WTC11 (cell line): ENCODE measurements around the gene MSI2. TPM values are rescaled to one million over a fixed set of nuclear protein-coding genes. Genes with fewer than 3 reads are reported as not detected.

ENCODE experiments used
- ATAC-seq: fragments of 200-7000 bp; cut with Tn5 transposase; 2 replicates; pipeline ENCODE4 v1.10.0; 2021; ENCODE audit warnings: mild to moderate bottlenecking, moderate library complexity
- CTCF ChIA-PET: fragments of 300-600 bp; sonication (Branson Sonifier 250); formaldehyde crosslinking; loops from one replicate; lab custom pipeline; 2021; ENCODE audit warnings: antibody characterized with exemption; lab: Charles Lee
- POLR2A ChIA-PET: fragments of 350-600 bp; sonication (Branson Sonifier 250); formaldehyde crosslinking; loops from one replicate; lab custom pipeline; 2021; ENCODE audit warnings: antibody characterized with exemption; lab: Charles Lee
- DNase-seq: peaks from one replicate; pipeline ENCODE4 v3.0.0; 2021; ENCODE audit warnings: low spot score
- H3K27ac Mint-ChIP-seq: 2 replicates; pipeline ENCODE4 v1.8.0; 2021; ENCODE audit warnings: mixed read lengths
- H3K27me3 Mint-ChIP-seq: 2 replicates; pipeline ENCODE4 v1.8.0; 2021; ENCODE audit warnings: low read depth, mild to moderate bottlenecking, moderate library complexity, mixed read lengths
- H3K36me3 Mint-ChIP-seq: 2 replicates; pipeline ENCODE4 v1.8.0; 2021; ENCODE audit warnings: mixed read lengths
- H3K4me1 Mint-ChIP-seq: 2 replicates; pipeline ENCODE4 v1.8.0; 2022; ENCODE audit warnings: mixed read lengths
- H3K4me3 Mint-ChIP-seq: 2 replicates; pipeline ENCODE4 v1.8.0; 2021; ENCODE audit warnings: mild to moderate bottlenecking, moderate library complexity, mixed read lengths
- H3K9me3 Mint-ChIP-seq: 2 replicates; pipeline ENCODE4 v1.8.0; 2021; ENCODE audit warnings: mixed read lengths
- CREB1 ChIP-seq: sonication (generic); formaldehyde crosslinking; IDR thresholded peaks from 2 replicates; pipeline ENCODE4 v1.8.0; 2023; ENCODE audit warnings: mild to moderate bottlenecking, missing genetic modification reagents
- GABPB1 ChIP-seq: sonication (generic); formaldehyde crosslinking; IDR thresholded peaks from 2 replicates; pipeline ENCODE4 v1.8.1; 2023; ENCODE audit warnings: mild to moderate bottlenecking, missing genetic modification reagents
- HMGA2 ChIP-seq: fragments of 250-450 bp; sonication (Bioruptor Pico); IDR thresholded peaks from 2 replicates; pipeline ENCODE4 v1.4.0; 2021; ENCODE audit warnings: mild to moderate bottlenecking, moderate library complexity
- NFYB ChIP-seq: sonication (generic); formaldehyde crosslinking; conservative IDR thresholded peaks from 2 replicates; pipeline ENCODE4 v1.8.0; 2022; ENCODE audit warnings: low read depth, missing genetic modification reagents
- ZNF121 ChIP-seq: sonication (generic); formaldehyde crosslinking; IDR thresholded peaks from 2 replicates; pipeline ENCODE4 v1.8.0; 2023; ENCODE audit warnings: missing genetic modification reagents
- ZNF416 ChIP-seq: fragments of 250-450 bp; sonication (Bioruptor Pico); IDR thresholded peaks from 2 replicates; pipeline ENCODE4 v1.9.0; 2021; ENCODE audit warnings: mild to moderate bottlenecking, inconsistent platforms
- total RNA-seq: library from RNA; stranded (reverse); gene quantifications from 3 replicates; pipeline ENCODE4 v1.2.3, GENCODE V29; 2021
- TF ChIP-seq, protein P1 (sequence below): sonication (generic); formaldehyde crosslinking; IDR thresholded peaks from 2 replicates; pipeline ENCODE4 v1.8.0; 2022; ENCODE audit warnings: mild to moderate bottlenecking, missing genetic modification reagents
- TF ChIP-seq, protein P2 (sequence below): sonication (generic); formaldehyde crosslinking; IDR thresholded peaks from 2 replicates; pipeline ENCODE4 v1.8.1; 2022; ENCODE audit warnings: low read depth, mild to moderate bottlenecking, moderate library complexity, missing genetic modification reagents, borderline replicate concordance
- TF ChIP-seq, protein P3 (sequence below): sonication (generic); formaldehyde crosslinking; conservative IDR thresholded peaks from 2 replicates; pipeline ENCODE4 v1.8.1; 2023; ENCODE audit warnings: mild to moderate bottlenecking, low read depth, missing genetic modification reagents, moderate library complexity
- TF ChIP-seq, protein P4 (sequence below): sonication (generic); formaldehyde crosslinking; IDR thresholded peaks from 2 replicates; pipeline ENCODE4 v1.8.0; 2023; ENCODE audit warnings: missing genetic modification reagents
- TF ChIP-seq, protein P5 (sequence below): fragments of 250-450 bp; sonication (Bioruptor Pico); IDR thresholded peaks from 2 replicates; pipeline ENCODE4 v1.8.0; 2021; ENCODE audit warnings: mild to moderate bottlenecking
- TF ChIP-seq, protein P6 (sequence below): sonication (generic); formaldehyde crosslinking; IDR thresholded peaks from 2 replicates; pipeline ENCODE4 v1.8.1; 2023; ENCODE audit warnings: mild to moderate bottlenecking, missing genetic modification reagents, moderate library complexity
- TF ChIP-seq, protein P7 (sequence below): sonication (generic); formaldehyde crosslinking; IDR thresholded peaks from 2 replicates; pipeline ENCODE4 v1.8.1; 2023; ENCODE audit warnings: mild to moderate bottlenecking, moderate library complexity, missing genetic modification reagents

Gene MSI2
- total RNA-seq, 1 experiment from 2014 or later, result 82.1 TPM

DNA sequence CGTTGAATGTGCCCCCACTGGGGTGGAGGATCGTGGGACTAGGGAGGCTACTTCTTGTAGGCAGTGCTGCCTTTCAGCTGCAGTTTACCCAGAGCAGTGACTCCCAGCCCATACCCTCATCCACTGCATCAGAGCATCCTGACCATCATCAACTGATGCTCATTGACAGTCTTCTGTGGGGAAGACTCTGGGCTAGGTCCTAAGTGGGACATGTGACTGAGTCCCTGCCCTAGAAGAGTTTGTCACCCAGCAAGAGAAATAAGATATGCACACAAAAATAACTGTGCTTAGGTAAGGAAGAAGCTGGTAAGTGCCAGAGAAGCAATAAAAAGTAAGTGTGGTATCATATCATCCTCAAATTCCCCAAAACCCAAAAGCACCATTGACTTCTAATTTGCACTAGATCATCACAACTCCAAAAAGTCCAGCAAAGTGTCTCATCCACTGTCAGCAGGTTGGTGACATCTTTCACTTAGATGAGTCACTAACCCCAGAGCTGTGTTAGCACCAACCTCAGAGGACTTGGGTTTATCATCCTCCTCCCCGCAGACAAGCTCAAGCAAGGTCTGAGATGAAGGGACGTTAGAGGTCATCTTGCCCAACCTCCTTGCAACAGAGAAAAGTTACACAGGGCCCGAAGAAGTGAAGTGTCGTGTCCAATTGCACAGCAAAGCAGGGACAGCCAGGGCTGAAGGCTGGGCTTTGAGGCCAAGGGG lies 389.8 kb downstream of the MSI2 start:
- CTCF ChIA-PET, result interaction anchor here (0.8 to 1.4 kb wide), 2 partner anchors 26 to 137 kb away, joined by 3 to 4 read pairs (median 3); no protein-coding TSS in a partner anchor

DNA sequence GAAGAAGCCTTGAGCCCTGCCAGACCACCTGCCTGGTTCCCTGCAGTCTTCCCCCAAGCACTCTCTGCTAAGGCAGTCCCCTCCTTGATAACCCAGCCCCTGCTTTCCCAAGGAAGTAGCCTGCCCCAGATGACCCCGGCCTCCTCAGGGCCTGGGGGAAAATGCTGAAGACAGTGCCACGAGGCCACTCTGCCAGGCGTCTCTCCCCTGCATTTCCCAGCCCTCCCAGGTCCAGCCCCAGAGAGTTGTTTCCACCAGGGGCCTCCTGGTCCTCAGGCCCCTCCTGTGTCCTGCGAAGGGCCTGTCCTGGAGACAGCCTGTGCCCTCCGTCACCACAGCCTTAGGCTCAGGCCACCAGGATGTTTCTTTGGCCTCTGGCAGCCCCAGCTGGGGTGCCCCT lies 392.4 kb downstream of the MSI2 start:
- DNase-seq, result no peak
- H3K27me3 Mint-ChIP-seq, result no peaks in the 10 kb centered on the region
- H3K4me1 Mint-ChIP-seq, result peaks cover 22% of the 10 kb centered on the region
- H3K4me3 Mint-ChIP-seq, result no peak overlapping the region
- H3K36me3 Mint-ChIP-seq, result no peaks in the 10 kb centered on the region; the same call in 1 of the 2 replicates
- H3K27ac Mint-ChIP-seq, result no peak overlapping the region
- H3K9me3 Mint-ChIP-seq, result no peaks in the 10 kb centered on the region
- ChIA-PET POLR2A (no interaction called here), CTCF (interaction anchor here (1.6 kb wide), 1 partner anchor 23 kb away, joined by 12 read pairs; no protein-coding TSS in a partner anchor)
- no peak for TF ChIP-seq GABPB1
- TF ChIP-seq, protein P1, sequence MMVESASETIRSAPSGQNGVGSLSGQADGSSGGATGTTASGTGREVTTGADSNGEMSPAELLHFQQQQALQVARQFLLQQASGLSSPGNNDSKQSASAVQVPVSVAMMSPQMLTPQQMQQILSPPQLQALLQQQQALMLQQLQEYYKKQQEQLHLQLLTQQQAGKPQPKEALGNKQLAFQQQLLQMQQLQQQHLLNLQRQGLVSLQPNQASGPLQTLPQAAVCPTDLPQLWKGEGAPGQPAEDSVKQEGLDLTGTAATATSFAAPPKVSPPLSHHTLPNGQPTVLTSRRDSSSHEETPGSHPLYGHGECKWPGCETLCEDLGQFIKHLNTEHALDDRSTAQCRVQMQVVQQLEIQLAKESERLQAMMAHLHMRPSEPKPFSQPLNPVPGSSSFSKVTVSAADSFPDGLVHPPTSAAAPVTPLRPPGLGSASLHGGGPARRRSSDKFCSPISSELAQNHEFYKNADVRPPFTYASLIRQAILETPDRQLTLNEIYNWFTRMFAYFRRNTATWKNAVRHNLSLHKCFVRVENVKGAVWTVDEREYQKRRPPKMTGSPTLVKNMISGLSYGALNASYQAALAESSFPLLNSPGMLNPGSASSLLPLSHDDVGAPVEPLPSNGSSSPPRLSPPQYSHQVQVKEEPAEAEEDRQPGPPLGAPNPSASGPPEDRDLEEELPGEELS, result no peak
- TF ChIP-seq HMGA2 (CRISPR knock-in tag), result no peak
- TF ChIP-seq, protein P2, sequence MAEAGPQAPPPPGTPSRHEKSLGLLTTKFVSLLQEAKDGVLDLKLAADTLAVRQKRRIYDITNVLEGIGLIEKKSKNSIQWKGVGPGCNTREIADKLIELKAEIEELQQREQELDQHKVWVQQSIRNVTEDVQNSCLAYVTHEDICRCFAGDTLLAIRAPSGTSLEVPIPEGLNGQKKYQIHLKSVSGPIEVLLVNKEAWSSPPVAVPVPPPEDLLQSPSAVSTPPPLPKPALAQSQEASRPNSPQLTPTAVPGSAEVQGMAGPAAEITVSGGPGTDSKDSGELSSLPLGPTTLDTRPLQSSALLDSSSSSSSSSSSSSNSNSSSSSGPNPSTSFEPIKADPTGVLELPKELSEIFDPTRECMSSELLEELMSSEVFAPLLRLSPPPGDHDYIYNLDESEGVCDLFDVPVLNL (CRISPR knock-in tag), result no peak
- TF ChIP-seq NFYB (CRISPR knock-in tag), result no peak
- TF ChIP-seq CREB1 (CRISPR knock-in tag), result no peak
- TF ChIP-seq, protein P3, sequence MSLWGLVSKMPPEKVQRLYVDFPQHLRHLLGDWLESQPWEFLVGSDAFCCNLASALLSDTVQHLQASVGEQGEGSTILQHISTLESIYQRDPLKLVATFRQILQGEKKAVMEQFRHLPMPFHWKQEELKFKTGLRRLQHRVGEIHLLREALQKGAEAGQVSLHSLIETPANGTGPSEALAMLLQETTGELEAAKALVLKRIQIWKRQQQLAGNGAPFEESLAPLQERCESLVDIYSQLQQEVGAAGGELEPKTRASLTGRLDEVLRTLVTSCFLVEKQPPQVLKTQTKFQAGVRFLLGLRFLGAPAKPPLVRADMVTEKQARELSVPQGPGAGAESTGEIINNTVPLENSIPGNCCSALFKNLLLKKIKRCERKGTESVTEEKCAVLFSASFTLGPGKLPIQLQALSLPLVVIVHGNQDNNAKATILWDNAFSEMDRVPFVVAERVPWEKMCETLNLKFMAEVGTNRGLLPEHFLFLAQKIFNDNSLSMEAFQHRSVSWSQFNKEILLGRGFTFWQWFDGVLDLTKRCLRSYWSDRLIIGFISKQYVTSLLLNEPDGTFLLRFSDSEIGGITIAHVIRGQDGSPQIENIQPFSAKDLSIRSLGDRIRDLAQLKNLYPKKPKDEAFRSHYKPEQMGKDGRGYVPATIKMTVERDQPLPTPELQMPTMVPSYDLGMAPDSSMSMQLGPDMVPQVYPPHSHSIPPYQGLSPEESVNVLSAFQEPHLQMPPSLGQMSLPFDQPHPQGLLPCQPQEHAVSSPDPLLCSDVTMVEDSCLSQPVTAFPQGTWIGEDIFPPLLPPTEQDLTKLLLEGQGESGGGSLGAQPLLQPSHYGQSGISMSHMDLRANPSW (CRISPR knock-in tag), result no peak
- TF ChIP-seq, protein P4, sequence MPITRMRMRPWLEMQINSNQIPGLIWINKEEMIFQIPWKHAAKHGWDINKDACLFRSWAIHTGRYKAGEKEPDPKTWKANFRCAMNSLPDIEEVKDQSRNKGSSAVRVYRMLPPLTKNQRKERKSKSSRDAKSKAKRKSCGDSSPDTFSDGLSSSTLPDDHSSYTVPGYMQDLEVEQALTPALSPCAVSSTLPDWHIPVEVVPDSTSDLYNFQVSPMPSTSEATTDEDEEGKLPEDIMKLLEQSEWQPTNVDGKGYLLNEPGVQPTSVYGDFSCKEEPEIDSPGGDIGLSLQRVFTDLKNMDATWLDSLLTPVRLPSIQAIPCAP, result no peak
- TF ChIP-seq, protein P5, sequence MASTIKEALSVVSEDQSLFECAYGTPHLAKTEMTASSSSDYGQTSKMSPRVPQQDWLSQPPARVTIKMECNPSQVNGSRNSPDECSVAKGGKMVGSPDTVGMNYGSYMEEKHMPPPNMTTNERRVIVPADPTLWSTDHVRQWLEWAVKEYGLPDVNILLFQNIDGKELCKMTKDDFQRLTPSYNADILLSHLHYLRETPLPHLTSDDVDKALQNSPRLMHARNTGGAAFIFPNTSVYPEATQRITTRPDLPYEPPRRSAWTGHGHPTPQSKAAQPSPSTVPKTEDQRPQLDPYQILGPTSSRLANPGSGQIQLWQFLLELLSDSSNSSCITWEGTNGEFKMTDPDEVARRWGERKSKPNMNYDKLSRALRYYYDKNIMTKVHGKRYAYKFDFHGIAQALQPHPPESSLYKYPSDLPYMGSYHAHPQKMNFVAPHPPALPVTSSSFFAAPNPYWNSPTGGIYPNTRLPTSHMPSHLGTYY, result no peak
- no peak for ATAC-seq

More for the DNA sequence above, 389.8 kb downstream of the MSI2 start:
- POLR2A ChIA-PET, result no interaction called here
- no peaks in the 10 kb centered on the region for H3K9me3 Mint-ChIP-seq
- TF ChIP-seq ZNF416 (CRISPR knock-in tag) (no peak), ZNF121 (no peak)
- TF ChIP-seq, protein P6, sequence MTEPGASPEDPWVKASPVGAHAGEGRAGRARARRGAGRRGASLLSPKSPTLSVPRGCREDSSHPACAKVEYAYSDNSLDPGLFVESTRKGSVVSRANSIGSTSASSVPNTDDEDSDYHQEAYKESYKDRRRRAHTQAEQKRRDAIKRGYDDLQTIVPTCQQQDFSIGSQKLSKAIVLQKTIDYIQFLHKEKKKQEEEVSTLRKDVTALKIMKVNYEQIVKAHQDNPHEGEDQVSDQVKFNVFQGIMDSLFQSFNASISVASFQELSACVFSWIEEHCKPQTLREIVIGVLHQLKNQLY (CRISPR knock-in tag), result no peak
- TF ChIP-seq, protein P7, sequence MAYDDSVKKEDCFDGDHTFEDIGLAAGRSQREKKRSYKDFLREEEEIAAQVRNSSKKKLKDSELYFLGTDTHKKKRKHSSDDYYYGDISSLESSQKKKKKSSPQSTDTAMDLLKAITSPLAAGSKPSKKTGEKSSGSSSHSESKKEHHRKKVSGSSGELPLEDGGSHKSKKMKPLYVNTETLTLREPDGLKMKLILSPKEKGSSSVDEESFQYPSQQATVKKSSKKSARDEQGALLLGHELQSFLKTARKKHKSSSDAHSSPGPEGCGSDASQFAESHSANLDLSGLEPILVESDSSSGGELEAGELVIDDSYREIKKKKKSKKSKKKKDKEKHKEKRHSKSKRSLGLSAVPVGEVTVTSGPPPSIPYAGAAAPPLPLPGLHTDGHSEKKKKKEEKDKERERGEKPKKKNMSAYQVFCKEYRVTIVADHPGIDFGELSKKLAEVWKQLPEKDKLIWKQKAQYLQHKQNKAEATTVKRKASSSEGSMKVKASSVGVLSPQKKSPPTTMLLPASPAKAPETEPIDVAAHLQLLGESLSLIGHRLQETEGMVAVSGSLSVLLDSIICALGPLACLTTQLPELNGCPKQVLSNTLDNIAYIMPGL, result no peak
- TF ChIP-seq, all 79 proteins: peak for 0
- H3K27me3 Mint-ChIP-seq, result no peaks in the 10 kb centered on the region
- no peak for ATAC-seq
- no peak overlapping the region for H3K27ac Mint-ChIP-seq
- H3K36me3 Mint-ChIP-seq, result no peaks in the 10 kb centered on the region; the same call in 1 of the 2 replicates
- no peak overlapping the region for H3K4me3 Mint-ChIP-seq
- DNase-seq, result no peak
- H3K4me1 Mint-ChIP-seq, result peaks cover 19% of the 10 kb centered on the region
